Epithelial cell of esophagus (primary cell): Measurements from ENCODE around the gene H2BK1.

ENCODE experiments used
- DNase-seq: peaks from one replicate; pipeline ENCODE4 v3.0.0; 2010; ENCODE audit warnings: low read depth
- H3K4me3 ChIP-seq: 2 replicates; pipeline ENCODE4 v1.5.1; 2011; ENCODE audit warnings: mild to moderate bottlenecking, low read length, control low read depth
- TF ChIP-seq, protein P1 (sequence below): IDR thresholded peaks from 2 replicates; pipeline ENCODE4 v1.5.1; 2011; ENCODE audit warnings: low read depth, mild to moderate bottlenecking, low read length, control low read depth, inconsistent platforms; ENCODE audit not compliant: insufficient read depth; ENCODE audit errors: missing control alignments

Gene H2BK1

DNA sequence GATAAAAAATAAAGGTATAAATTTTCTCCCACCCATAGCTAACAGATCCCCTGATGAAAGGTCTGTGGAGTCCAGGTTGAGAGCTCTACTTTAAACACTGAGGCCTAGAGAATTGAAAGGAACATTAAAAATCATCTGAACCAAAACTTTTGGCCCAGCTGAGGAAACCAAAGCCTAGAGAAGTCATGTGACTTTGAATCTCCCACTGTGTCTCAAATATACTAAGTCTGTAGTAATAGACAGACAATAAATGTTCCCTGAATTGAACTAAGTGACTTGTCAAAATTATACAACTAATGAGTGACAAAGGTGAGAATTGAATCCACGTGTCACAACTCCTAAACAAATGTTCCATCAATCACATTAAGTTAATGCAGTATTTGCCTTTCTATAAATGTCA, 48.5 kb downstream of the H2BK1 start:
- DNase-seq = no peak
- TF ChIP-seq, protein P1, sequence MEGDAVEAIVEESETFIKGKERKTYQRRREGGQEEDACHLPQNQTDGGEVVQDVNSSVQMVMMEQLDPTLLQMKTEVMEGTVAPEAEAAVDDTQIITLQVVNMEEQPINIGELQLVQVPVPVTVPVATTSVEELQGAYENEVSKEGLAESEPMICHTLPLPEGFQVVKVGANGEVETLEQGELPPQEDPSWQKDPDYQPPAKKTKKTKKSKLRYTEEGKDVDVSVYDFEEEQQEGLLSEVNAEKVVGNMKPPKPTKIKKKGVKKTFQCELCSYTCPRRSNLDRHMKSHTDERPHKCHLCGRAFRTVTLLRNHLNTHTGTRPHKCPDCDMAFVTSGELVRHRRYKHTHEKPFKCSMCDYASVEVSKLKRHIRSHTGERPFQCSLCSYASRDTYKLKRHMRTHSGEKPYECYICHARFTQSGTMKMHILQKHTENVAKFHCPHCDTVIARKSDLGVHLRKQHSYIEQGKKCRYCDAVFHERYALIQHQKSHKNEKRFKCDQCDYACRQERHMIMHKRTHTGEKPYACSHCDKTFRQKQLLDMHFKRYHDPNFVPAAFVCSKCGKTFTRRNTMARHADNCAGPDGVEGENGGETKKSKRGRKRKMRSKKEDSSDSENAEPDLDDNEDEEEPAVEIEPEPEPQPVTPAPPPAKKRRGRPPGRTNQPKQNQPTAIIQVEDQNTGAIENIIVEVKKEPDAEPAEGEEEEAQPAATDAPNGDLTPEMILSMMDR = no peak
- no peak overlapping the region for H3K4me3 ChIP-seq
